GM18909 (cell line): ENCODE data around the gene MFAP3.

Experiments
- ATAC-seq: cut with Tn5 transposase; IDR thresholded peaks from one replicate; pipeline ENCODE4 v1.9.1; 2021; ENCODE audit warnings: mild to moderate bottlenecking; ENCODE audit not compliant: unreplicated experiment, poor library complexity

Gene MFAP3

DNA sequence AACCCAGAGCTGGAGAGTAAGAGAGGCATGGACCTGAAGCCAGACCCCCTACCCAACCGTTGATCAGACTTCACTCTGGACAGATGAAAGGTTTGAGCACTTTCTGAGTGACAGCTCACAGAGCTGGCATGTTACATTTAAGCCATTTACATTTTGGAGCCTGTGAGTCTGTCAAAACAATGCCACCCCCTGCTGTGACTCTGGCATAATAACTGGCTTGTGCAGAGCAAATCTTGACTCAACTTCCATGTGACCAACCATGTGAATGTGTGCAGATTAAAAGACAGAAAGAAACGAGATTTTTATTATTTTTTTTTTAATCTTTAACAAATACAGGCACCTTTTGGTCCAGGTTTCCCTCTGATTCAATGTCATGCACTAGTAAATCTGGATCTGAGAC lies 48.5 kb downstream of the MFAP3 start:
- ATAC-seq: no peak

DNA sequence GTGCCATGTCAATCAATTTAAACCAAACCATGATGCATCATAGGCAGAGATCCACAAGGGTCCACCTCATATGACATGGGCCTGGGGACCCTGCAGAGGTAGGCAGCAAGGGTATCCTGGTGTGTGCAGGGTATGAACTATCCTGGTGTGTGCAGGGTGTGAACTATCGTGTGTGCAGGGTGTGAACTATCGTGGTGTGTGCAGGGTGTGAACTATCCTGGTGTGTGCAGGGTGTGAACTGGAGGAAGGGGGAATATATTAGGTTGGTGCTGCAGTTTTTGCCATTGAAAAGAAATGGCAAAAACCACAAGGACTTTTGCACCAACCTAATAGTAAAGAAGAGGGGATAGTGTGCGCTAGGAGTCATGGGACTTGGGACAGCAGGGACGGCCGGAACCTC lies 50.0 kb downstream of the MFAP3 start:
- no peak for ATAC-seq

DNA sequence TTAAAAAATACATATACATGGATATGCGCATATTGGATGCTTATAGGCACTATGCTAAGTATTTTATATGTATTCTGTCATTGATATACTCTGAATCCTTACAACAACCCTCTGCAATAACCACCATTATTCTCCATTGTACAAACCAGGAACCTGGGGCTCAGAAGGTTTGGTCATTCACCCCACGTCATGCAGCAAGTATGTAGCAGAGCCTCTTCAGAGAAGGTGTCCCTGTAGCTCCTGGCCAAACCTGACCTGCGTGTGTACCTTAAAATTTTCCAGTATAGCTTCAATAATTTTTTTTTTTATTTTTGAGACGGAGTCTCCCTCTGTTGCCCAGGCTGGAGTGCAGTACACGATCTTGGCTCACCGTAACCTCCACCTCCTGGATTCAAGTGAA lies 51.9 kb downstream of the MFAP3 start:
- no peak for ATAC-seq

DNA sequence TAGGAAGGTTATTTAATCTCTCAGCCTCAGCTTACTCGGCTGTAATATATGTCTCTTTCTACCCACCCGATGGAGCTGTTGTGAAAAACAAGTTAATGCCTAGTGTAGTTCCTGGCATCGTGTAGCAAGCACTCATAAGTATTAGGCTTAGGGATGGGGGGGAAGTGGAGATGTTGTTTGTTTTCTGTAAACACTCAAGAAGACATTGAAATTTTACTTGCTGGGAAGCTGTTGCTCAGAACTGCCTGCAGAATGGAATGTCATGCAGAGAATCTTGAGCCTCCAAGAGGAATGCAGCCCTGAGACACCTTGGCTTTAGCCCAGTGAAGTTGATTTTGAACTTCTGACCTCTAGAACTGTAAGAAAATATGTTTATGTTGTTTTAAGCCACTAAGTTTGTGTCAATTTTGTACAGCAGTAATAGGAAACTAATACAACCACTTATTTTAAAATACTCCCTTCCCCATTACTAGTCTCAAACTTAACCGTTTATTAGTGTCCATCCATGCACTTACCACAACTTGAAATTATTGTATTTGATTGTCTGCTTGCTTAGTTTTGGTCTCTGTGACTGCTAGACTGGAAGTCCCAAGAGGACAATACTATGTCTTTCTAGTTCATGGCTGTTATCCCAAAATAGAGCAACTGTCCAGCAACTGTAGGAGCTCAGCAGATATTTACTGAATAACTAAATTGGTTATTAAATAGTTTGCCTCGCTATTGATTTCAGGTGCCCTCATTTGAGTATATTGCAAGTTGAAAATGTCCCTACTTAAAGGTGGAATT lies 53.8 kb downstream of the MFAP3 start:
- ATAC-seq: no peak

DNA sequence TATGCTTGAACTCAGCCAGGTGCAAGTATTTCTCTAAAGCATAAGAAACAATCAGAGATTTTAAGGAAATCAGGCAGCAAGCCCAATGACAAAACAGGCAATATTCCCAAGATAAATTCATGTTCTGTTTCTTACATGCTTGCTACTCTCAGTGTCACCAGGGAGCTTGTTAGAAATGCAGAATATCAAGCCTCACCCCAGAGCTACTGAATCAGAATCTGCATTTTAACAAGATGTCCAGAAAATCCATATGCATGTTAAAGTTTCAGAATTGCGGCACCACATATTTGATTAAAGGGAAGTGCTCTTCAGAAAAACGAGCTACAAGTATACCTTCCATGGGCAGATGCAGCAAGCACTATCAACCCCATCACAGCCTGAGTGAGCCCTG lies 54.4 kb downstream of the MFAP3 start:
- ATAC-seq: no peak

DNA sequence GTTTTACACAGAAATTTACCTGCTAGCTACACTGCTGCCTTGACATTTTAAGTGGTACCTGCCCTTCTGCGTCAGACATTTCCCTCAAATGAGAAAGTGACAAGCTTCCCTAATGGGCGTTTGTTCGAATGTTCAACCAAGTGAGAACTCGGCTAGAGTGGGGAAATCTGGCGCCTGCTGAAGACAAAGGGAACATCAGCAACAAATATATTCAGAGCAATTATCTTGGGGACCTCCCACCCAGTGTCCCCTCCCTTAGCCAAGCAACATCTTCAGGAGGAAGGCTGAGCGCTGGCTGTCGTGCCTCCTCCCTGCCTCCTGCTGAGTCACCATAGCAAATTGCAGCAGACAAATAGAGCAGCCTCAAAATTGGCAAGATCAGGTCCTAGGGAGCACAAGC lies 57.1 kb downstream of the MFAP3 start:
- ATAC-seq: no peak

DNA sequence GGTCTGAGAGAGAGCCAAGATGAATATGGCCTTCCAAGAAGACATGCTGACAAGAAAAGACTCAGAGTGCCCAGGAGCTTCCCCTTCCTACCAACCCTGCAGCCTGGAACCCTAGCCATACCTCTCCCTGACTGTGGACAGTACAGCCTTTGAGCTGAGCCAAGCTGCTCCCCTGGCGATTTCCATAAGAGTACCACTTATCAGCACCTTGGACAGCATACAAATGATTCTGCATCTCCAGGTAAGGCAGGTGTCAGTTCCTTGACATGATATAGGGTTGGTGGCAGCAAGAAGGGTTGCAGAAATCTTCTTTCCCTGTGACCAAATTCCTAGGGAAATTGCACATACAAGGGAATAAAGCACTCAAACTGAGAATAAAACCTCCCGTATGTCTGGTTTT lies 58.3 kb downstream of the MFAP3 start:
- ATAC-seq: no peak

DNA sequence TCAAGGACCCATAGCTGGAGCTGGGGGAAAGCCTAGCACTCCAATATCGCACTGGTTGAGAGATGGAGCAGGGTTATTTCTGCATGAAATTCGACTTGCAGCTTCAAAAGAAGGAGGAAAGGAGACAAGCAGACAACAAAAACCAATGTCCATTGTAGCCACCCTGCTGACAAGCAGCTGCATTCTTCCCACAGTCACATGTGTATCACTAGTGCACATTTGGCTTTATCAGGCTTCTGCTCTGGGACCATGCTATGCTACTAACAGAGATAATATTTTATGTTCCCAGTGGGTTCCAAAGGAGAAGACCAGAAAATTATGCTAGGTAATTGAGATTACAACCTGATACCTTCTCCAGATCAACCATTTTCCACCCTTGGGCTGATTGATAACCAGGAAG lies 59.7 kb downstream of the MFAP3 start:
- no peak for ATAC-seq

DNA sequence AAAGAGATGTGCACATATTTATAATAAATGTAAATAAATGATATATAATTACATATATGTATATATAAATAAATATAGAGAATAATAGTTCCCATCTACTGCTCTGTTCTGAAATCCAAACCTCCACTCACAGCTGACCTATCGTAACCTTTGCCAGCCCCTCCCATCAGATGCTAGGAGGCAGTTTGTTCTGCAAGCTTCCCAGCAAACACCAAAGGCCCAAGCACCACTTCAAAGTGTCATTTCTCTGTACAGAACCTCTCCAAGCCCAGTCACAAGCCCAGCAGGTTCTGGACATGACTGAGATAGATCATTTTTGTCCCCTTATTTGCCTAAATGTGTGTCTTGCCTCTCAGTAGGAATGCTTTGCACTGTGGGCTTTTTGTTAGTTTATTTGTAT lies 62.4 kb downstream of the MFAP3 start:
- ATAC-seq: no peak

DNA sequence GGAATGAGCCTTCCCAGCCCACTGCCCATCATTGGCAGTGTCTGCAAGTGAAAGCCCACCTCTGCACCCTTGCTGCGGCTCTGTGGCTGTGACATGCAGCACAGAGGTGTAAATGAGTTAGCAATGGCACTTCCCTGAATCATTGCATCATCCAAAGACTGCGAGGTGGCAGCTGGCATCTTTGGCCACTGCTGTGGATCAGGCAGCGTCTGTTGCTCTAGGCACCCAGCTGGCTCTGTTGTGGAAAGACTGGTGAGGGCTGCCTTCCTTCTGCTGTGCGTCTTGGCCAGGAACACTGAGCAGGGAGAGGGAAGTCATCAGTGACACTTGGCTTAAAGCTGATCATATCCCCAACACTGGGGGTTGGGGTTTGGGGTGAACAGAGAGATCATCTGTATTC lies 64.5 kb downstream of the MFAP3 start:
- no peak for ATAC-seq
